Adrenal gland (tissue), 5 donors: ENCODE results near the gene ATP5PB.

Experiments used
- CTCF ChIP-seq, 6 experiments: fragments of 450-650 bp in 4 of 6; fragments of 200-600 bp in 2 of 6; sonication (generic) in 1 of 6; IDR thresholded peaks; 1 replicate in 5 of 6; 2 replicates in 1 of 6; pipeline versions ENCODE4 v1.5.1 to v1.8.0; 2016 to 2021; ENCODE audit warnings: antibody characterized with exemption in 6 of 6, mild to moderate bottlenecking in 2 of 6, moderate library complexity in 1 of 6
- POLR2A ChIP-seq, 2 donors: fragments of 450-650 bp; IDR thresholded peaks; one replicate each; pipeline ENCODE4 v1.6.1; 2017; ENCODE audit warnings: antibody characterized with exemption in 2 of 2, mild to moderate bottlenecking in 2 of 2, moderate library complexity in 1 of 2
- donor health status: DM: no; HTN: no; CAD: no.

- TF ChIP-seq CTCF (IDR thresholded peaks at IDR 0.05) = no peak
- TF ChIP-seq POLR2A (IDR thresholded peaks at IDR 0.05) = no peak
Measured at GRCh38 chr1:111455642-111456031, 6.4 kb downstream of the ATP5PB start.
